HG02763 (cell line): ENCODE results near the gene ZRANB1.

Source experiments
- ATAC-seq: cut with Tn5 transposase; IDR thresholded peaks from one replicate; pipeline ENCODE4 v1.9.1; 2021; ENCODE audit warnings: mild to moderate bottlenecking, moderate library complexity; ENCODE audit not compliant: unreplicated experiment

The ZRANB1 gene

DNA sequence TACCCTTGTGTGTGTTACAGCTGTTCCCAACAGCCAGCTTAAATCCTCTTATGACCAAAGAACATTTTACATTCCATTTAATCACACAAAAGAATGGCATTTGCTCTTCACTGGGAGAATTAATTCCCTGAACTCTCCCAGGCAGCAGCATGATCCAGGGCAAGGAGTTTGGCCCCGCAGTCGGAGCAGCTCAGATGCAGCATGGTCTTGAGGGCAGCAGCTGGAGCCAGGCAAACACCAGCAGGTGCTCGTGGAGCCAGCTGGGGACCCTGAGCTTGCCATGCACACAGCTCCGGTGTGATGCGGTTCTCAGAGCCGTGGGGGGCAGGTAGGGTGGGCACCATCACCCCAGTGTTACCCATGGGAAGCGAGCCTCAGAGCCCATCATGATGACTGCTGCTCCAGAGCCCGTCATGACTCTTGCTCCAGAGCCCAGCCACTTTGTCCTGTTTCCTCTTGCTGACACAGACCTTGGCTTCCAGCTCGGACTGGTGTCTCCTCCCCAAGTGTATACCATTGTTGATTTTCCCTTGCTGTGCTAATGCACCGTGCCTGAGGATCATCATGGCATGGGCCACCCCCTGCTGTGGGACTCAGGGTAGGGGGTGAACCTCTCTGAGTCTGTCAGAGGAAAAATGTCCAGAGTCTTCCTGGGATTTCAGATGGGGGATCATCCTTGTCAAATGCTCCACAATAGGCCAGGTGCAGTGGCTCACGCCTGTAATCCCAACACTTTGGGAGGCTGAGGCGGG, 75.8 kb downstream of the ZRANB1 start:
- no peak for ATAC-seq

GRCh38 chr10:125018576-125019143, 76.7 kb downstream of the ZRANB1 start:
- no peak for ATAC-seq

GRCh38 chr10:125020386-125020785, 78.5 kb downstream of the ZRANB1 start:
- ATAC-seq, result no peak

GRCh38 chr10:125020871-125021270, 78.9 kb downstream of the ZRANB1 start:
- ATAC-seq, result no peak

DNA sequence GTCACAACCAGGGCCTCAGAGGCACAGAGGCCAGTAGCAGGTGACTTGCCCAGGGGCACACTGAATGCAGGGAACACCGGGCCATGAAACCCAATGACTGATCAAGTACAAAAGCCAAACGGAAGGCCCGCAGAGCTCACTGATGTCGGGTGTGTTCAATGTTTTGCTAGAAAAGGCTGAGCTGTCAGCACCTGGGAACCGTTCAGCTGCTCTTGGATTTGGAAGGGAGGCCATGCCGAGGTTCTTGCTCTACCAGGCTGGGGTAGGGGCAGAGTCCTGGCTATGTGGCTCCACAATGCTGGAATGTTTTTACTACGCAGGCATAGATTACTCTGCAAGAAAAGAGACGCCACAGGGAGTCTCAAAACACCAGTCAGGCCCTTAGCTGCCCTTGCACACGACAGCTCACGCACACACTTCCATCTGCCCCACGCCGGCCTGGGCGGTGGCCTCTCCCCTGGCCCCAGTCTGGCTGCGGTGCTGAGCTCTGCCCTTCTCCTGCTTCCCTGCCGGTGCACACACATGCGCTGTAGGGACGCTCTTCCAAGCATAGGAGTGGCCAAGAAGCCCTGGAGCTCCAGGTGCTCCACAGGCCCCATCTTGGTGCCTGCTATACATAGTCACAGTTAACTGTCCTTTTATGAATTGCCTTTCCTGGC, 79.9 kb downstream of the ZRANB1 start:
- no peak for ATAC-seq

- no peak for ATAC-seq
Observed at GRCh38 chr10:125022671-125023070, 80.7 kb downstream of the ZRANB1 start.

DNA sequence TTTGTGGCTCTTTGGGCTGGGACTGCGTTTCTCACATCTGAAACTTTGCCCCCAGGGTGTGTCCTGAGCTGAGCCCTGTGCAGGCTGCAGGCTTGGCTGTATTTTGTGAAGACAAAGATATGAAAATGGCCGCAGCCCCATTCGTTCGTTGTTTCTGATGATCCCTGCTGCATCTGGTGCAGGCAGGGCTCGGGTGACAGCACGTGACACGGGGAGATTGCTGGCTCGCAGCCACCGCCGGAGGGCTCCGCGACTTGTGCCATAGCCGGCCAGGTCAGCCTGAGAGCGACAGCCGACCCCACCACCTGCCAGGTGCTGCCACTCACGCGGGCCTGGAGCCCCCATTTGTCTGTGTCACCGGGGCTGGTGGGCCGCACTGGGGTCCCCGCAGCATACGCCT, 81.3 kb downstream of the ZRANB1 start:
- no peak for ATAC-seq

GRCh38 chr10:125023862-125024496, 82.1 kb downstream of the ZRANB1 start:
- no peak for ATAC-seq

DNA sequence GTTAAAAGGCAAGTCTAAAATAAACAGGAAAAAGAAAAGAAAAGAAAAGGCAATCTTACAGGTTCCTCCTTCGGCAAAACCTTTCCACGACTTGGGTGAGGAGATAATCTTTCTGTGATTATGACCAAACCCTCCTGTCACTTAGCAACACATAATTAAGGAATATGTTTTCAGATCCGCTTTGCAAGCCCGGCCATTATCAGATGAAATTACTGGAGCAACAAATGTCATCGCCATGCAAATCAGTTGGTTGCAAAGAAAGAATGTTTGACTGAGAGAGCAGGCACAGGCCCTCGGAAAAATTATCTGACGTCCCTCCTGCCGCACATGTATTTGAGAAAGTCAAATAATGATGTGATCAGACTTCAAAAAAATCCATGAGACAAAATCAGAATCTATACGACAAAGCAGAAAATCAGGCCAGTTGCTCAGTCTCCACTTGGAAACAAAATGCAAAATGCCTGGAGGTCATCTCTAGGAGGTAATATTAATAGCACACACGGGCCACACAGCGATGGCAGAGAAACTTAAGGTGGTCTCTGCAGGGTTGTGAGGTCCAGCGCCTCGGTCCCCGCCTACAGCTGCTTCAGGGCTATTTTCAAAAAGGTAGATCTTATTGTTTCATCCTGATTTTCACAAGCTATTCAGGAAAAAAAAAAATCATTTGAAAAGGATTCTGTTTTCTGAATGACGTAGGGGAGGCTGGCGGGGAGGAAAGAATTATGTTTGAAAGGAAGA, 82.7 kb downstream of the ZRANB1 start:
- no peak for ATAC-seq

- no peak for ATAC-seq
Observed at GRCh38 chr10:125025341-125025740, 83.4 kb downstream of the ZRANB1 start.

DNA sequence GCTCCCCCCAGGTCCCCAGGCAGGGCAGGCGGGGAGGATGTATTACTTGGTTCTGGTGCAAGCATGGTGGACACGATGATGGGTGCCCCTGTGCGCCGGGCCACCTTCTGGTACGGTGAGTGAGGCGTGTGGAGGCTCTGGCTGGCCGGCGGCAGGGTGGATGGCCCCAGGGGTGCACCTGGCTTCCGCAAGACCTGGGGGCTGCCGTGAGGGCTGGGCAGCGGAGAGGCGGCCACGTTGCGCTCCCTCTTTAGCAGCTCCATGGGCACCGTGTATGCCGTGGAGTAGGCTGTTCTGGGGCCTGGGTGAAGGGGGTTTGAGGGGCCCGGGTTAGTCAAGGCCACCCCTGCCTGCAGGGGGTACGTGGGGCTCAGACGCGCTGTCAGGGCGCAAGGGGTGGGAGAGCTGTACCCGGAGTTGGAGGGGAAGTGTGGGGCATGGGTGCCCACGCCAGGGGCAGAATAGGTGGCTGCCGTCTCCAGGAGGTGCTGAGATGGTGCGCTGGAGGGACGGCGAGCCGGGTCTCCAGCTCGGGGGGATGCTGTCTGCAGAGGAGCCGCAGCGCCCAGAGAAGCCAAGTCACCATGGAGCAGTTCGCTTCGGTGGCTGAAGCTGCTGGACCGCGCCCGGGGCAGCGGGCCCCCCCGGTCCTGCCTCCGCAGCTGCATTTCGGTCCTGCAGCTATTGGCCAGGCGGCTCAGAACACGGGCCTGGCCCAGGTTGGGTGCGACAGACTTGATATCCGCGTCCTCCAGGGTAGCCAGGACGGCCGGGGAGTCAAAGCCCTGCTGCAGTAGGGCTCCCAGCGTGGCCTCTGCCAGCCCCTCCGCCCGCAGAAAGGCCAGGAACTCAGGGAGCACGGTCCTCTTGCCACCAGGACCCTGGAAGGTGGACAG, 84.4 kb downstream of the ZRANB1 start:
- ATAC-seq, result no peak

GRCh38 chr10:125026974-125027735, 85.2 kb downstream of the ZRANB1 start:
- no peak for ATAC-seq

- ATAC-seq, result no peak
Observed at GRCh38 chr10:125027871-125028869, 86.2 kb downstream of the ZRANB1 start.

GRCh38 chr10:125029584-125030242, 87.8 kb downstream of the ZRANB1 start:
- no peak for ATAC-seq

GRCh38 chr10:125030567-125031197, 88.8 kb downstream of the ZRANB1 start:
- no peak for ATAC-seq

DNA sequence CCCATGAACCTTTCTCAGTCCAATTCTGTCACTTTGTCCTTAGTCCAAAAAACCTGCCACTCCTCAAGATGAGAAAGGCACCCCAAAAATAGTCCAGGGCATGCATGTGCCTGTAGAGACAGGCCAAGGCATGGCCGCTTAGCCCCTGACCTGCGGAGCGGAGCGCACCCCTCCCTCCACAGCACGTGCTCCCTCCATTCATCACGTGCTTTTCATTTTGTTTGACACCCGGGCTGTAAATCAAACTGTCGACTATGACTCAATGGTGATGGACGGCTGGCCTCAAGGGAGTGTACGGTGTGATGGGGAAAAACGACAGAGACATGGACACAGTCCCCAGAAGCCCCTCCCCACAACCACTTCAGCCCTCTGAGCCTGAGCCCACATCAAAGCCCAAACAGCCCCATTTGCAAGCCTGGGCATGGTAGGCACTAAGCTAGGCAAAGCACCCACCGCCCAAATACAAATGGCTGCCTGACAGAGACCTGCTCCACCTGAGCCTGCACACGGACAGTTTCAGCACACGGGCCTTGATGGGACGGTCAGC, 90.6 kb downstream of the ZRANB1 start:
- no peak for ATAC-seq
